Measurements from ENCODE around the gene TMCC3. TPM values are rescaled to one million over a fixed set of nuclear protein-coding genes. Genes with fewer than 3 reads are reported as not detected.

The TMCC3 gene
- total and polyA plus RNA-seq, 4 donors, result 0.81 to 2.3 (median 1.5) TPM

DNA sequence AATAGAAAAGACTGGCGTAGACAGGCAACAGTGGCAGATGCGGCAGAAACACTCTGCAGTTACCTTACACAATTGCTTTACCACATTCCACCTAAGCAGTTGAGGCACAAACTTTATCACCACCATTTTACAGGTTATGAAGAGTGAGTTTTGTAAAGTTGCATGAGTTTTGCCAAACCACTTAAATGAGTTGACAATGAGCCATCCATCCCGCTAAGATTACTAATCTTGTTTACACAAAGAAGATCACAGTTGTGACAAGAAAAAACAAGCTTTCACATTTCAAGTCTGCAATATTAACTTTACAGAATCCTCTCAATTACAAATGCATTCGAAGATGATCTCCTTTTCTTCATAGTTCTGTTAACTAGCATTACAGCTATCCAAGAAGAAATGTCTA, 1.8 kb downstream of the TMCC3 start:
- Histone ChIP-seq H3K9ac (ENCODE audit: low read depth in 1 of 2, low read length in 2 of 2) (no peak overlapping the region), H3K27ac (ENCODE audit: low read depth in 1 of 2, low read length in 2 of 2) (peak overlapping the region in 1 of 2 donors; percentile 11), H3K9me3 (ENCODE audit: control insufficient read depth in 4 of 4, low read length in 3 of 4) (no peaks in the 10 kb centered on the region), H3K27me3 (ENCODE audit: control insufficient read depth in 4 of 4, insufficient read depth in 4 of 4, low read length in 3 of 4) (no peaks in the 10 kb centered on the region), H3K4me3 (ENCODE audit: low read depth in 1 of 3, low read length in 3 of 3) (peak overlapping the region in 1 of 3 donors; percentile 87), H3K4me1 (ENCODE audit: control insufficient read depth in 4 of 4, insufficient read depth in 4 of 4, low read length in 3 of 4) (peaks cover 2 to 21% (median 4%) of the 10 kb centered on the region in 4 donors), H3K36me3 (ENCODE audit: control insufficient read depth in 4 of 4, insufficient read depth in 3 of 4, low read depth in 1 of 4, low read length in 3 of 4) (no peaks in the 10 kb centered on the region)
- no peak for DNase-seq (ENCODE audit: low spot score)
- no peak for TF ChIP-seq FOXA1 (IDR thresholded peaks at IDR 0.05)
- TF ChIP-seq TAF1 (conservative IDR thresholded peaks at IDR 0.05), result no peak
- TF ChIP-seq SP1 (IDR thresholded peaks at IDR 0.05), result no peak
- no peak for TF ChIP-seq YY1 (IDR thresholded peaks at IDR 0.05)
- TF ChIP-seq, protein P1, sequence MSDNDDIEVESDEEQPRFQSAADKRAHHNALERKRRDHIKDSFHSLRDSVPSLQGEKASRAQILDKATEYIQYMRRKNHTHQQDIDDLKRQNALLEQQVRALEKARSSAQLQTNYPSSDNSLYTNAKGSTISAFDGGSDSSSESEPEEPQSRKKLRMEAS (IDR thresholded peaks at IDR 0.05), result no peak
- no peak for TF ChIP-seq NR2F2 (IDR thresholded peaks at IDR 0.05)
- TF ChIP-seq GABPA (IDR thresholded peaks at IDR 0.05 in 1 of 2, conservative IDR thresholded peaks at IDR 0.05 in 1 of 2), result no peak
- TF ChIP-seq RAD21 (IDR thresholded peaks at IDR 0.05), result no peak
- TF ChIP-seq FOXA2 (IDR thresholded peaks at IDR 0.05), result no peak
- TF ChIP-seq HNF4G (IDR thresholded peaks at IDR 0.05), result no peak
- TF ChIP-seq RXRA (IDR thresholded peaks at IDR 0.05), result no peak
- WGBS, result 68% methylated on average over 4 of the region's 4 CpGs

DNA sequence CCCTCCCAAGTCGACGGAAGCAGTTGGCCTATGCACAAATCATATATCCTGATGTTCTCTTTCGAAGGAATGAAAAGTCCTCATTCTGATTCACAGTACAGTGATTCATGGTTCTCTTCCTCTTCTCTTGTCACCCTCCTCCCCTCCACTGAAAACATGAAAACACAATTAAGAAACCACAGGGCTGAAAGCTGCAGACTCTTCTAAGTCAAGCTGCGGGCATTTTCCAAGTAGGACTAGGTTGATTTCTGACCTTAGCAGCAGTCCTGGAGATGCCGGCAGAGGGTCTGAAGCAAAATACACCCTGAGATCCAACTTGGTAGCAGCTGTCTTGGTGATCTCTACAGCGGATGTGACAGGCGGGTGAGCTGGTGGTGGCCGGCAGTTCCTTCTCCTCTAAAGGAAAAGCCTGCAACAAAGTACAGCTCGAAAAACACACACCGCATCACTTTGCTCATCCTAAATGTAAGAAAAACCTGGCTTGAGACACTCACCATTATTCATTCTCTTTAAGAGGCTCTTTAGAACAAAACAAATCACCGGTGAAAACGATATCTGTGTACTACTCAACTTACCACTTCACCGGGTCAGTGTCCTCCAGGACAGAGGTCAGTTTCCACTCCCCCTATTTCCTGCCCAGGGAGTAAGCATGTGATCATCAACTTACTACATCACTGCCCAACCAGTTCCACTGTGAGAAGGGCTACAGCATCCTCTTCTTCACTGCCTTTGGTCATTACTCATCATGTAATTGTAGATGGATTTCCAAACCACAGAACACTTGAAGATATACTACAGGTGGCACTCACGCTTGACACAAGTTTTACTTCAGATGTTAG, 6.0 kb downstream of the TMCC3 start:
- 60% methylated on average over 14 of the region's 14 CpGs for WGBS
- peaks cover 0 to 16% (median 2%) of the 10 kb centered on the region in 4 donors for H3K4me1 ChIP-seq (ENCODE audit: control insufficient read depth in 4 of 4, insufficient read depth in 4 of 4, low read length in 3 of 4)
- H3K36me3 ChIP-seq (ENCODE audit: control insufficient read depth in 4 of 4, insufficient read depth in 3 of 4, low read depth in 1 of 4, low read length in 3 of 4), result no peaks in the 10 kb centered on the region
- no peak overlapping the region for H3K9ac ChIP-seq (ENCODE audit: low read depth in 1 of 2, low read length in 2 of 2)
- no peaks in the 10 kb centered on the region for H3K9me3 ChIP-seq (ENCODE audit: control insufficient read depth in 4 of 4, low read length in 3 of 4)
- peak overlapping the region; percentile 63 to 77 for H3K27ac ChIP-seq (ENCODE audit: low read depth in 1 of 2, low read length in 2 of 2)
- TF ChIP-seq TAF1 (conservative IDR thresholded peaks at IDR 0.05) (no peak), HNF4A (conservative IDR thresholded peaks at IDR 0.05) (peak; percentile 40 to 60), JUND (IDR thresholded peaks at IDR 0.05) (no peak), FOXA1 (IDR thresholded peaks at IDR 0.05) (no peak), NR2F2 (IDR thresholded peaks at IDR 0.05) (peak; percentile 82), FOXA2 (IDR thresholded peaks at IDR 0.05) (no peak), RXRA (IDR thresholded peaks at IDR 0.05) (peak; percentile 95 to 97), GABPA (IDR thresholded peaks at IDR 0.05 in 1 of 2, conservative IDR thresholded peaks at IDR 0.05 in 1 of 2) (peak in 1 of 2 donors; percentile 46), EGR1 (IDR thresholded peaks at IDR 0.05; ENCODE audit: low read depth in 2 of 2) (no peak), RAD21 (IDR thresholded peaks at IDR 0.05) (no peak), HNF4G (IDR thresholded peaks at IDR 0.05) (no peak), SP1 (IDR thresholded peaks at IDR 0.05) (peak; percentile 55), YY1 (IDR thresholded peaks at IDR 0.05) (peak; percentile 2)
- TF ChIP-seq, protein P2, sequence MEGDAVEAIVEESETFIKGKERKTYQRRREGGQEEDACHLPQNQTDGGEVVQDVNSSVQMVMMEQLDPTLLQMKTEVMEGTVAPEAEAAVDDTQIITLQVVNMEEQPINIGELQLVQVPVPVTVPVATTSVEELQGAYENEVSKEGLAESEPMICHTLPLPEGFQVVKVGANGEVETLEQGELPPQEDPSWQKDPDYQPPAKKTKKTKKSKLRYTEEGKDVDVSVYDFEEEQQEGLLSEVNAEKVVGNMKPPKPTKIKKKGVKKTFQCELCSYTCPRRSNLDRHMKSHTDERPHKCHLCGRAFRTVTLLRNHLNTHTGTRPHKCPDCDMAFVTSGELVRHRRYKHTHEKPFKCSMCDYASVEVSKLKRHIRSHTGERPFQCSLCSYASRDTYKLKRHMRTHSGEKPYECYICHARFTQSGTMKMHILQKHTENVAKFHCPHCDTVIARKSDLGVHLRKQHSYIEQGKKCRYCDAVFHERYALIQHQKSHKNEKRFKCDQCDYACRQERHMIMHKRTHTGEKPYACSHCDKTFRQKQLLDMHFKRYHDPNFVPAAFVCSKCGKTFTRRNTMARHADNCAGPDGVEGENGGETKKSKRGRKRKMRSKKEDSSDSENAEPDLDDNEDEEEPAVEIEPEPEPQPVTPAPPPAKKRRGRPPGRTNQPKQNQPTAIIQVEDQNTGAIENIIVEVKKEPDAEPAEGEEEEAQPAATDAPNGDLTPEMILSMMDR (IDR thresholded peaks at IDR 0.05; ENCODE audit: low read depth, low read length, missing input control), result no peak
- TF ChIP-seq, protein P3, sequence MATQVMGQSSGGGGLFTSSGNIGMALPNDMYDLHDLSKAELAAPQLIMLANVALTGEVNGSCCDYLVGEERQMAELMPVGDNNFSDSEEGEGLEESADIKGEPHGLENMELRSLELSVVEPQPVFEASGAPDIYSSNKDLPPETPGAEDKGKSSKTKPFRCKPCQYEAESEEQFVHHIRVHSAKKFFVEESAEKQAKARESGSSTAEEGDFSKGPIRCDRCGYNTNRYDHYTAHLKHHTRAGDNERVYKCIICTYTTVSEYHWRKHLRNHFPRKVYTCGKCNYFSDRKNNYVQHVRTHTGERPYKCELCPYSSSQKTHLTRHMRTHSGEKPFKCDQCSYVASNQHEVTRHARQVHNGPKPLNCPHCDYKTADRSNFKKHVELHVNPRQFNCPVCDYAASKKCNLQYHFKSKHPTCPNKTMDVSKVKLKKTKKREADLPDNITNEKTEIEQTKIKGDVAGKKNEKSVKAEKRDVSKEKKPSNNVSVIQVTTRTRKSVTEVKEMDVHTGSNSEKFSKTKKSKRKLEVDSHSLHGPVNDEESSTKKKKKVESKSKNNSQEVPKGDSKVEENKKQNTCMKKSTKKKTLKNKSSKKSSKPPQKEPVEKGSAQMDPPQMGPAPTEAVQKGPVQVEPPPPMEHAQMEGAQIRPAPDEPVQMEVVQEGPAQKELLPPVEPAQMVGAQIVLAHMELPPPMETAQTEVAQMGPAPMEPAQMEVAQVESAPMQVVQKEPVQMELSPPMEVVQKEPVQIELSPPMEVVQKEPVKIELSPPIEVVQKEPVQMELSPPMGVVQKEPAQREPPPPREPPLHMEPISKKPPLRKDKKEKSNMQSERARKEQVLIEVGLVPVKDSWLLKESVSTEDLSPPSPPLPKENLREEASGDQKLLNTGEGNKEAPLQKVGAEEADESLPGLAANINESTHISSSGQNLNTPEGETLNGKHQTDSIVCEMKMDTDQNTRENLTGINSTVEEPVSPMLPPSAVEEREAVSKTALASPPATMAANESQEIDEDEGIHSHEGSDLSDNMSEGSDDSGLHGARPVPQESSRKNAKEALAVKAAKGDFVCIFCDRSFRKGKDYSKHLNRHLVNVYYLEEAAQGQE (IDR thresholded peaks at IDR 0.05), result no peak
- TF ChIP-seq, protein P4, sequence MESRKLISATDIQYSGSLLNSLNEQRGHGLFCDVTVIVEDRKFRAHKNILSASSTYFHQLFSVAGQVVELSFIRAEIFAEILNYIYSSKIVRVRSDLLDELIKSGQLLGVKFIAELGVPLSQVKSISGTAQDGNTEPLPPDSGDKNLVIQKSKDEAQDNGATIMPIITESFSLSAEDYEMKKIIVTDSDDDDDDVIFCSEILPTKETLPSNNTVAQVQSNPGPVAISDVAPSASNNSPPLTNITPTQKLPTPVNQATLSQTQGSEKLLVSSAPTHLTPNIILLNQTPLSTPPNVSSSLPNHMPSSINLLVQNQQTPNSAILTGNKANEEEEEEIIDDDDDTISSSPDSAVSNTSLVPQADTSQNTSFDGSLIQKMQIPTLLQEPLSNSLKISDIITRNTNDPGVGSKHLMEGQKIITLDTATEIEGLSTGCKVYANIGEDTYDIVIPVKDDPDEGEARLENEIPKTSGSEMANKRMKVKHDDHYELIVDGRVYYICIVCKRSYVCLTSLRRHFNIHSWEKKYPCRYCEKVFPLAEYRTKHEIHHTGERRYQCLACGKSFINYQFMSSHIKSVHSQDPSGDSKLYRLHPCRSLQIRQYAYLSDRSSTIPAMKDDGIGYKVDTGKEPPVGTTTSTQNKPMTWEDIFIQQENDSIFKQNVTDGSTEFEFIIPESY (IDR thresholded peaks at IDR 0.05), result no peak
- TF ChIP-seq, protein P5, sequence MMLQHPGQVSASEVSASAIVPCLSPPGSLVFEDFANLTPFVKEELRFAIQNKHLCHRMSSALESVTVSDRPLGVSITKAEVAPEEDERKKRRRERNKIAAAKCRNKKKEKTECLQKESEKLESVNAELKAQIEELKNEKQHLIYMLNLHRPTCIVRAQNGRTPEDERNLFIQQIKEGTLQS (IDR thresholded peaks at IDR 0.05), result no peak
- TF ChIP-seq, protein P1 (IDR thresholded peaks at IDR 0.05), result no peak
- H3K4me3 ChIP-seq (ENCODE audit: low read depth in 1 of 3, low read length in 3 of 3), result peak overlapping the region in 1 of 3 donors; percentile 3
- H3K27me3 ChIP-seq (ENCODE audit: control insufficient read depth in 4 of 4, insufficient read depth in 4 of 4, low read length in 3 of 4), result no peaks in the 10 kb centered on the region
- DNase-seq (ENCODE audit: low spot score), result no peak

All from liver (tissue), 9 donors.